CD14-positive monocyte (primary cell): ENCODE data around the gene FAM135A. TPM values are rescaled to one million over a fixed set of nuclear protein-coding genes. Genes with fewer than 3 reads are reported as not detected.
A peak's percentile ranks its signal among the peaks of the same experiment; 100 is the strongest.

ENCODE experiments used
- DNase-seq, 3 donors: peaks; one replicate each; pipeline ENCODE4 v3.0.0-alpha.2; 2011 to 2022
- H2AFZ ChIP-seq: 2 replicates; pipeline ENCODE4 v1.6.0; 2012; ENCODE audit warnings: mild to moderate bottlenecking, low read depth, low read length, inconsistent platforms; ENCODE audit not compliant: insufficient read depth, poor library complexity, severe bottlenecking
- H3K27ac ChIP-seq, 2 donors: 1 replicate in 1 of 2; 2 replicates in 1 of 2; pipeline ENCODE4 v1.5.1; 2012 to 2013; ENCODE audit warnings: low read length in 2 of 2, control low read depth in 1 of 2, inconsistent platforms in 1 of 2, low read depth in 1 of 2, mild to moderate bottlenecking in 1 of 2
- H3K27me3 ChIP-seq, 2 donors: one replicate each; pipeline versions ENCODE4 v1.6.0 to v1.6.1; 2011 to 2013; ENCODE audit warnings: low read length in 2 of 2; ENCODE audit not compliant: control insufficient read depth in 2 of 2, insufficient read depth in 2 of 2
- H3K36me3 ChIP-seq, 2 donors: replicated peaks in 1 of 2; 1 replicate in 1 of 2; 2 replicates in 1 of 2; pipeline versions ENCODE4 v1.5.1 to v1.6.1; 2012 to 2013; ENCODE audit warnings: low read length in 2 of 2, control low read depth in 1 of 2, inconsistent platforms in 1 of 2, mild to moderate bottlenecking in 1 of 2; ENCODE audit not compliant: insufficient read depth in 2 of 2, control insufficient read depth in 1 of 2
- H3K4me1 ChIP-seq, 2 donors: 1 replicate in 1 of 2; 2 replicates in 1 of 2; pipeline versions ENCODE4 v1.5.1 to v1.6.1; 2012 to 2013; ENCODE audit warnings: low read length in 2 of 2, control low read depth in 1 of 2, inconsistent platforms in 1 of 2, mild to moderate bottlenecking in 1 of 2, moderate library complexity in 1 of 2; ENCODE audit not compliant: insufficient read depth in 2 of 2, control insufficient read depth in 1 of 2
- H3K4me2 ChIP-seq: replicated peaks from 2 replicates; pipeline ENCODE3; 2012; ENCODE audit warnings: low read length, moderate library complexity, mild to moderate bottlenecking; ENCODE audit not compliant: poor library complexity, severe bottlenecking; ENCODE audit errors: extremely low read depth
- H3K4me3 ChIP-seq, 3 experiments: fragments of 200-600 bp in 1 of 3; sonication (generic) in 1 of 3; replicated peaks in 1 of 3; 1 replicate in 2 of 3; 2 replicates in 1 of 3; pipeline ENCODE4 v1.5.1; 2011 to 2013; ENCODE audit warnings: low read length in 3 of 3, mild to moderate bottlenecking in 3 of 3, control low read depth in 2 of 3, low read depth in 2 of 3, inconsistent platforms in 1 of 3, moderate library complexity in 1 of 3
- H3K79me2 ChIP-seq: 2 replicates; pipeline ENCODE4 v1.6.0; 2012; ENCODE audit warnings: mild to moderate bottlenecking, control low read depth, inconsistent platforms, low read length, moderate library complexity; ENCODE audit not compliant: insufficient read depth
- H3K9ac ChIP-seq: 2 replicates; pipeline ENCODE4 v1.6.0; 2017; ENCODE audit warnings: low read length, mild to moderate bottlenecking; ENCODE audit not compliant: insufficient read depth, poor library complexity, severe bottlenecking
- H3K9me3 ChIP-seq, 2 donors: replicated peaks in 1 of 2; 1 replicate in 1 of 2; 2 replicates in 1 of 2; pipeline versions ENCODE4 v1.5.1 to v1.6.1; 2012 to 2013; ENCODE audit warnings: low read length in 2 of 2, control low read depth in 1 of 2; ENCODE audit not compliant: control insufficient read depth in 1 of 2, insufficient read depth in 1 of 2
- H4K20me1 ChIP-seq: 2 replicates; pipeline ENCODE4 v1.6.0; 2012; ENCODE audit warnings: mild to moderate bottlenecking, low read length, control low read depth, moderate library complexity; ENCODE audit not compliant: insufficient read depth
- H3K27ac Mint-ChIP-seq, 7 donors: one replicate each; pipeline ENCODE4 v1.8.0; 2020; ENCODE audit warnings: mild to moderate bottlenecking in 7 of 7, mixed read lengths in 7 of 7, moderate library complexity in 6 of 7, inconsistent platforms in 2 of 7
- H3K27me3 Mint-ChIP-seq, 3 donors: one replicate each; pipeline ENCODE4 v1.8.0; 2021 to 2022; ENCODE audit warnings: low read depth in 3 of 3, mild to moderate bottlenecking in 3 of 3, mixed read lengths in 3 of 3, moderate library complexity in 3 of 3, inconsistent platforms in 1 of 3
- H3K36me3 Mint-ChIP-seq, 2 donors: one replicate each; pipeline ENCODE4 v1.8.0; 2020; ENCODE audit warnings: mixed read lengths in 2 of 2, inconsistent platforms in 1 of 2, mild to moderate bottlenecking in 1 of 2
- H3K4me1 Mint-ChIP-seq: one replicate; pipeline ENCODE4 v1.8.0; 2020; ENCODE audit warnings: mild to moderate bottlenecking, mixed read lengths
- H3K4me3 Mint-ChIP-seq, 2 donors: one replicate each; pipeline ENCODE4 v1.8.0; 2020; ENCODE audit warnings: mild to moderate bottlenecking in 2 of 2, mixed read lengths in 2 of 2, moderate library complexity in 1 of 2
- H3K9me3 Mint-ChIP-seq, 7 donors: one replicate each; pipeline ENCODE4 v1.8.0; 2020 to 2022; ENCODE audit warnings: mixed read lengths in 7 of 7, mild to moderate bottlenecking in 6 of 7, moderate library complexity in 6 of 7, inconsistent platforms in 2 of 7
- CTCF ChIP-seq: fragments of 200-600 bp; IDR thresholded peaks from one replicate; pipeline ENCODE4 v1.8.0; 2022; ENCODE audit warnings: antibody characterized with exemption, mild to moderate bottlenecking
- WGBS: methylation state at CpG from one replicate; pipeline ENCODE4 v1.1.5; 2013; ENCODE audit warnings: missing lambda C conversion rate; ENCODE audit not compliant: insufficient coverage; 5-methylcytosine and 5-hydroxymethylcytosine counted together
- intact Hi-C, 2 donors: fragments of 100-400 bp; cut with micrococcal nuclease; formaldehyde crosslinking; loops; one replicate each; pipeline versions ENCODE4 v1.15.0 to v1.15.1; 2023
- polyA plus RNA-seq, 3 donors: library from polyadenylated mRNA; depleted of rRNA in 1 of 3; unstranded in 2 of 3; stranded (reverse) in 1 of 3; fragments of 300-500 nt in 2 of 3; fragments of >200 nt in 1 of 3; fragmentation: Illumina TruSeq in 2 of 3; gene quantifications; 1 replicate in 2 of 3; 2 replicates in 1 of 3; pipeline ENCODE4 v1.2.3, GENCODE V29; 2012 to 2021

FAM135A gene
- polyA plus RNA-seq, 3 donors: 4.1 to 10.3 (median 5.4) TPM

- WGBS: no CpG with 5 or more reads among the region's 1 CpG
- TF ChIP-seq CTCF: no peak
- H3K9me3 ChIP-seq: no peaks in the 10 kb centered on the region
- no peak for DNase-seq
- Mint-ChIP-seq H3K27ac (no peak overlapping the region), H3K36me3 (peaks cover 64 to 70% of the 10 kb centered on the region in 2 donors), H3K9me3 (no peaks in the 10 kb centered on the region), H3K4me3 (no peak overlapping the region), H3K27me3 (peaks cover 0 to 2% (median 1%) of the 10 kb centered on the region in 3 donors), H3K4me1 (no peaks in the 10 kb centered on the region)
- no peaks in the 10 kb centered on the region for H3K27me3 ChIP-seq
- H2AFZ ChIP-seq: no peak overlapping the region
- H4K20me1 ChIP-seq: no peaks in the 10 kb centered on the region
- H3K9ac ChIP-seq: no peak overlapping the region
- peaks cover 46 to 60% of the 10 kb centered on the region in 2 donors for H3K36me3 ChIP-seq
- no peak overlapping the region for H3K4me3 ChIP-seq
- intact Hi-C loops: loop anchor here in 1 of 2 donors (10.0 kb wide), 1 partner anchor 99 kb away; no protein-coding TSS in a partner anchor
- H3K4me1 ChIP-seq: no peaks in the 10 kb centered on the region
- H3K4me2 ChIP-seq: no peak overlapping the region
- no peaks in the 10 kb centered on the region for H3K79me2 ChIP-seq
- no peak overlapping the region for H3K27ac ChIP-seq
Measured at GRCh38 chr6:70586114-70586513, 172.8 kb downstream of the FAM135A start.

GRCh38 chr6:70590400-70590799 is 177.1 kb downstream of the FAM135A start:
- Histone ChIP-seq H3K4me2 (no peak overlapping the region), H3K79me2 (no peaks in the 10 kb centered on the region), H3K27ac (no peak overlapping the region), H3K4me3 (no peak overlapping the region), H3K9me3 (peaks cover 0 to 3% of the 10 kb centered on the region in 2 donors), H3K9ac (no peak overlapping the region), H4K20me1 (no peaks in the 10 kb centered on the region), H3K36me3 (peaks cover 8 to 18% of the 10 kb centered on the region in 2 donors), H3K27me3 (no peaks in the 10 kb centered on the region), H2AFZ (no peak overlapping the region), H3K4me1 (no peaks in the 10 kb centered on the region)
- Mint-ChIP-seq H3K36me3 (peaks cover 28 to 36% of the 10 kb centered on the region in 2 donors), H3K27ac (peak overlapping the region in 2 of 7 donors; percentile 23 to 74), H3K4me3 (no peak overlapping the region), H3K9me3 (peaks cover 0 to 4% (median 2%) of the 10 kb centered on the region in 7 donors), H3K27me3 (peaks cover 0 to 1% (median 0%) of the 10 kb centered on the region in 3 donors), H3K4me1 (no peaks in the 10 kb centered on the region)
- no peak for DNase-seq
- intact Hi-C loops: no loop called here
- TF ChIP-seq CTCF: no peak
